ENCODE measurements around the gene PPP3R2. TPM values are rescaled to one million over a fixed set of nuclear protein-coding genes. Genes with fewer than 3 reads are reported as not detected.
"Not testable (repeated sequence)": the region's sequence is repeated elsewhere in the genome, so short reads cannot be mapped to it uniquely, and the experiment has no call there.

The PPP3R2 gene
- total RNA-seq, 2 experiments from 2014 or later: not detected

DNA sequence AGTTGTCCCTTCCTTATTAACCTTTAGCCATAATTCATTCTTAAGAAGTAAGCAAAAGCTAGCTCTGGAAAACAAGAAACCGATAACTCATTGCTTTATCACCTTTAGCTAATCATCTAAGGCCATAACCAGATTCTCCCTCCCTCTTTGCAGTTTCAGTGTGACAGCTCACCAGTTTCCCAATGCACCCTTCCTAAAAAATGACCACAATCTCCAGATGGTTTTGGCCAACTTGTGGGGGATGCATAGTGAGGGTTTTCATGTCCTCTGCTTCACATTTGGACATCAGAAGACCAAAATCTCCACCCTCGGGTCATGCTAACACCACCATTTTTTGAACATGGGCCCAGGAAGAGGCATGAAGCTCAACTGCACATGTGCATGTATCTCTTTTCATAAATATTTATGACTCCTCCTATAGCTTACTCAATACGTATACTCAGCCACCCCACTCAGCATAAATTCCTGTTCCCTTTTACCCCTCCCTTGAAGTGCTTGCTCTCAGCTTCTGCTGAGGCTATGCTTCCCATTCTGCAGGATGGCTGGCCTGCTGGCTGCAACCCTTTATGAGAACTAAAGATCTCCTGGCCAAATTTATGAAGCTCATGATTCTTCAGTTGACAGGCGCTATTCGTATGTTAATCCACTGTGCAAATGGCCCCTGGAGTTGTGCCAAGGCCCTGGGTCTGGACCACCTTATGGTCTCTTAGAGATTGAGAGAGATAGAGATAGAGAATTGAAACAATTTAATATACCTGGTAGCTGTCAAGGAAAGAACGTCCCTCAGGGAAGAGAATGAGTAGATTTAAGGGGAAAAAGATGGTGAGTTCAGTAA lies 14.8 kb downstream of the PPP3R2 start:
- POLR2A ChIA-PET: no interaction called here
- no peak for DNase-seq
- H3K4me3 Mint-ChIP-seq: no peak overlapping the region
- H3K27ac Mint-ChIP-seq: no peak overlapping the region
- no peaks in the 10 kb centered on the region for H3K9me3 Mint-ChIP-seq
- no peaks in the 10 kb centered on the region for H3K27me3 Mint-ChIP-seq
- peaks cover under 1% of the 10 kb centered on the region for H3K36me3 Mint-ChIP-seq (ENCODE audit: low read depth)
- no peaks in the 10 kb centered on the region for H3K4me1 Mint-ChIP-seq
- CTCF ChIA-PET: no interaction called here

DNA sequence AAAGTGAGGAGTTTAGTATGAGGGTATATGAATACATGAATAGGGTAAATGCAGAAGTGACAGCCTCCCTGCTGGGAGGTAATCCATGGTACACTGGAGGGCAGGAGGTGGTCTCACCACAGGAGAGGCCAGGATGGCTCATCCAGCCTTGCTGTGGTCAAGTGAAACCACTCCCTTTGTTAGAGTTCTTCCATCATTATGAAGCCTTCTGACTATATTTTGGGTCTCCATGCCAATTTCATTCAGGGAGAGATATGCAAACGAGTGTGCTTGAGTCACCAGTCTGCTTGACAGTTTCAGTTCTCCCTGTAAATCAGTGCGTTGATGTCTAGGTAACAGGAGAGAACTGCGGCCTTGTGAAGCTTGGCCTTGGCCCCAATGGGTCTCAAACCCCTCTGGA lies 16.4 kb downstream of the PPP3R2 start:
- ChIA-PET POLR2A (no interaction called here), CTCF (no interaction called here)
- no peak for DNase-seq
- Mint-ChIP-seq H3K27ac (no peak overlapping the region), H3K9me3 (no peaks in the 10 kb centered on the region), H3K4me1 (peaks cover 6% of the 10 kb centered on the region), H3K4me3 (no peak overlapping the region), H3K27me3 (no peaks in the 10 kb centered on the region), H3K36me3 (ENCODE audit: low read depth) (peaks cover 4% of the 10 kb centered on the region)

DNA sequence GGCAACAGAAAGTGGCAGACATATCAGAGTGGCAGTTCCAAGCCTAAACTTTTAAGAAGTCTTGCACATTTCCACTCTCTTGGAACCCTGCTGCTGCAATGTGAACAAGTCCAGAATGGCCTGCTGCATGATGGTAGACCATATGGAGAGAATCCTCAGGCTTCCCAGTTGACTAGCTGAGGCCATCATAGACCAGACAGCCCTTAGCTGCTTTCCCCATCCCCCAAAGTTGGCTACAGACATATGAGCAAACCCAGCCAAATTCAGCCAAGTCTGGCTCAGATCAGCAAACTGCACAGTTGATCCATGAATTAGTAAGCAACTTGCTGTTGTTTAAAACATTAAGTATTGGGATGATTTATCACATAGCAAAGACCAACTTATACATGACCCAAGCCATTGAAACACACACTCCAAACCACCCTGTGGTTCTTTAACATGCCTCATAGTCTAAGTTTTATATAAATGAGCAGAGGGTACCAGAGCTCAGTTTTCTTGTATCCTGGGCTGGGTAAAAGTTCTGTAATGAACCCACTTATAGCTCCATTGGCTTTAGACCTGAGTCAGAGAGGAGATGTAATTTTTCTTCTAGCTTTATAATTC lies 19.9 kb downstream of the PPP3R2 start:
- H3K4me1 Mint-ChIP-seq: peaks cover 13% of the 10 kb centered on the region
- no peak overlapping the region for H3K27ac Mint-ChIP-seq

DNA sequence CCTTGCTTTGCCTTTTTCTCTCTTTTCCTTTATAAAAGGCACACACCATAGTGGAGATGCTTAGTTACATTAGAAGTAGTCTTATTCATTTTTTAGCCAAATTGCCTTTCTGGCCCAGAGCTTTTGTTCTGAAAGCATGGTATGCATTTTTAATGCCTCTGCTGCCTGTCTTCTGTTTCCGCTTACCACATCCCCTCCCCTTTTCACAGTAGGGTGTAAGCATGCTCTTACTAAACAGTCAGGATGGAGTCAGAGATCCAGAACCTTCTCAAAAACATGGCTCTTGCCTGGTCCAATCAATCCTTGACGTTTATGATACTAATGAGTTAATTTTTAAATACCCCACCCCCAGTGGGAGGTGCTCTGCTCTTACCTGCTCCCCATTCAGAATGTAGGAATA lies 22.5 kb downstream of the PPP3R2 start:
- H3K4me3 Mint-ChIP-seq: no peak overlapping the region
- H3K9me3 Mint-ChIP-seq: no peaks in the 10 kb centered on the region
- peaks cover 15% of the 10 kb centered on the region for H3K36me3 Mint-ChIP-seq (ENCODE audit: low read depth)
- ChIA-PET CTCF (no interaction called here), POLR2A (interaction anchor here (0.9 kb wide), 1 partner anchor 14 kb away, joined by 3 read pairs; no protein-coding TSS in a partner anchor)
- no peaks in the 10 kb centered on the region for H3K27me3 Mint-ChIP-seq
- H3K27ac Mint-ChIP-seq: no peak overlapping the region
- H3K4me1 Mint-ChIP-seq: peaks cover 15% of the 10 kb centered on the region
- no peak for DNase-seq

More for the DNA sequence above, 19.9 kb downstream of the PPP3R2 start:
- DNase-seq: no peak
- ChIA-PET POLR2A (interaction anchor here (1.3 kb wide), 1 partner anchor 42 kb away, joined by 5 read pairs; the partner anchor contains the start of gene RNF20), CTCF (no interaction called here)
- Mint-ChIP-seq H3K9me3 (no peaks in the 10 kb centered on the region), H3K27me3 (no peaks in the 10 kb centered on the region), H3K4me3 (no peak overlapping the region), H3K36me3 (ENCODE audit: low read depth) (peaks cover 4% of the 10 kb centered on the region)

DNA sequence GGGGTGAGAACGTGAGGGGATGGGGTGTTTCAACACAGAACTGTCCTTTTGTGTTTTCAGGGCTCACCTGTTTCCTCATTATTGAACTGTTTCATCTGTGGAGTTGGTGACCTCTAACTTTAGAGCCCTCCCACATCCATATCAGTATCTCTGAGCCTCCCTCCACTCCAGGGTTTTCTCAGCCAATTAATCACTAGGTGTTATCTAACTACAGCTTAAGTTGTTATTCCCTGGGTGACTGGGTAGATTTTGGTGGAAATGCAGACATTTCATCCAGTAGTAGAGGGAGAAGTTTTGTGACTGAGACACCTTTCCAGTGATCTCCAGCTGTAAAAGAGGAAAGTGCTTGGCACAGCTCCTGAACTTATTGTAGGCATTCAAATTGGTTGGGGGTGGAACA lies 23.7 kb downstream of the PPP3R2 start:
- Mint-ChIP-seq H3K4me1 (peaks cover 18% of the 10 kb centered on the region), H3K9me3 (no peaks in the 10 kb centered on the region), H3K4me3 (no peak overlapping the region), H3K36me3 (ENCODE audit: low read depth) (peaks cover 17% of the 10 kb centered on the region), H3K27me3 (no peaks in the 10 kb centered on the region), H3K27ac (no peak overlapping the region)
- ChIA-PET CTCF (no interaction called here), POLR2A (no interaction called here)
- DNase-seq: no peak

DNA sequence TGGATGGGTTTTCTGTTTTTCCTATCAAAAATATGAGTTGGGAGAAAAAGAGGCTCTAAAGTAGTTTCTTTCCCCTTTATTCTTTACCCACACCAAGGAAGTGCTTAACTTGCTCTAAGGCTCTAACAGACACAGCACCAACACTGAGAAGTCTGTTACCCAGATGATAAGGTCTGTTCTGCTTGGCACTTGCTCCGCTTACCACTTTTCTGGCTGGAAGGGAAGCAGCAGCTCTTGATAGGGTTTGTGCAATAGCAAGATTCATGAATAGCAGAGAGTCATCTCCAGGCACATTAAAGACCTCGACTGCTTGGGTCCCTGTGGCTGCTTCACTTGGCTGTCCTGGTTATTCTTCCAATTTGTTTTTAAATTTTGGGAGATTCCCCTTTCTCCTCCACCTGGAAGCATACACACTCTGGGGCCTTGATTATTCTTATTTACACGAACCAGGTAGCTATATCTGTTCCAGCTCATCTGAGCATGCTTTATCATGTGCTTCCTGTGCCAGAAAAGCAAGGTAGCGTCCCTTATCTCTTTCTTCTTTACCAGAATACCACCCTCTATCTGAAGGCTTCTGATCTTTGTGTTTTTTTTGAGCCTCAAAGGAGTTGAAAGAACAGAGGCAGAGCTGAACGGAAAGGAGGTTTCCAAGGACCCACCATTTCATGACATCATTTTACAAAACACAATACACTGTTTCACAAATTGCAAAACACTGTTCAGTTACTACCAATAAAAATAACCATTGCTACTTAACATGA lies 24.8 kb downstream of the PPP3R2 start:
- Mint-ChIP-seq H3K27ac (no peak overlapping the region), H3K27me3 (no peaks in the 10 kb centered on the region), H3K4me1 (peaks cover 18% of the 10 kb centered on the region), H3K4me3 (no peak overlapping the region), H3K9me3 (no peaks in the 10 kb centered on the region), H3K36me3 (ENCODE audit: low read depth) (peaks cover 24% of the 10 kb centered on the region)
- CTCF ChIA-PET: no interaction called here
- DNase-seq: no peak
- POLR2A ChIA-PET: no interaction called here

DNA sequence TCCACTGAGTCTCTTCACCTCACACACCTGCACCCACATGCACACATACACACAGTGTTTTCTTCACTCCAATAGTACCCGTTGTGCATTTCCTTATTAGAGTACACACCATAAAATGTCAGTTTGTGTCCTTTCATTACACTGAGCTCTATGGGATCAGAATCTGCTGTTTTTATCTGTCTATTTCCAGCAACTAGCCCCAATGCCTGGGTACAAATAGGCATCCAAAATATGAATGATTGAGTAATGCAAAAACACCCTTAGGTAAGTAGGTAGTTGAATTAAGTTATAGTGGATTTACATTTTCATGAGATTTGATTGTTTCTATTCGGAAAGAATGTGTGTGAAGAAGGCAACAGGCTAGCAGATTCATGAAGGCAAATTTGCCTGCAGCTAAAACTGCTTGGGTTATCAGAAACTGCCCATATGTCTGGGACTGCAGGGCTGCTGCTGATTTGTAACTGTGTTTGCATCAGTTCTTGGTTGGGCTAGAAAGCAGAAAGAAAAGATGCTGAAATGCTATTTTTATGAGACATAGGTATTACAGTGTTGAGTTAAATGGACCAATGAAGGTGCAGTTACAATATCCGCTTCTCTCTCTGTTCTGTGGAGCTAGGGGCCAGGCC lies 26.9 kb downstream of the PPP3R2 start:
- no peak for DNase-seq
- Mint-ChIP-seq H3K4me1 (peaks cover 9% of the 10 kb centered on the region), H3K36me3 (ENCODE audit: low read depth) (peaks cover 33% of the 10 kb centered on the region), H3K27ac (no peak overlapping the region), H3K27me3 (no peaks in the 10 kb centered on the region), H3K9me3 (no peaks in the 10 kb centered on the region), H3K4me3 (no peak overlapping the region)
- ChIA-PET CTCF (interaction anchor here (0.7 to 1.2 kb wide), 2 partner anchors 17 to 117 kb away, joined by 3 read pairs; no protein-coding TSS in a partner anchor), POLR2A (no interaction called here)

DNA sequence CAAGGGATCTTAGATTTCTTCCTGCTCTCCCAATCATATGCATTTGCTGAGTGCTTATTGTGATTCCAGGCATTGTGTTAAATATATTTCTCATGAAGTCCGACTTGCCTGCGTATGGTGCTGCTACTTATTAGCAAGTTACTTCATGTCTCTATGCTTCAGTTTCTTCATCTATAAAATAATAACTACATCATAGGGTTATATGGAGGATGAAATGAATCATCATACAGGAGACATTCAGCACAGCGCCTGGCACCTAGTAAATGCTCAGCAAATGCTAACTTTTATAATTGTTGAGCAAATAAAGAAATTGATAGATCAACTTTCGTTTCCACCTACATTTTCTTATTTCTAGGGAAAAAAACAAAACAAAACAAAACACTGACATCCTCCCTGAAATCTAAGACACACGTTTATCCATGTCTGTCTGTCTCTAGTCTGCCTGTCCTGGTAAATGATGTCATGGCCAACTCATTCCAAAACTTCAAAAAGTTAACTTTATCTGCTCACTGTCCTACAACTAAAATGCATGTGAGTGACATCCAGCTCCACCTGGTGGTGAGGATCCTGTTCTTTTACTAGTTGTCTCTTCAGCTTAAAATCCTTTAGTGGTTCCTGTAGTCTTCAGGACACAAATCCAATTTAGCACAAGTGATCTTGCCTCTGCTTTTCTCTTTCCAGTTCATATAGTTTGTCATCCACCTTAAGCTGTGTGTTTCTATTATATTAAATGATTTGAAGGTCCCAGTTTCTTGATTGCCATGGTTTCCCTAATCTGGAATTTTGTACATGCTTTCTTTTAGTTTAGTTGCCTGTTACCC lies 27.7 kb downstream of the PPP3R2 start:
- H3K27me3 Mint-ChIP-seq: no peaks in the 10 kb centered on the region
- H3K4me3 Mint-ChIP-seq: no peak overlapping the region
- H3K9me3 Mint-ChIP-seq: no peaks in the 10 kb centered on the region
- H3K36me3 Mint-ChIP-seq (ENCODE audit: low read depth): peaks cover 40% of the 10 kb centered on the region
- ChIA-PET CTCF (interaction anchor here (0.7 to 1.2 kb wide), 2 partner anchors 16 to 116 kb away, joined by 3 read pairs; no protein-coding TSS in a partner anchor), POLR2A (no interaction called here)
- DNase-seq: peak; percentile 38
- H3K4me1 Mint-ChIP-seq: peaks cover 10% of the 10 kb centered on the region
- H3K27ac Mint-ChIP-seq: no peak overlapping the region

DNA sequence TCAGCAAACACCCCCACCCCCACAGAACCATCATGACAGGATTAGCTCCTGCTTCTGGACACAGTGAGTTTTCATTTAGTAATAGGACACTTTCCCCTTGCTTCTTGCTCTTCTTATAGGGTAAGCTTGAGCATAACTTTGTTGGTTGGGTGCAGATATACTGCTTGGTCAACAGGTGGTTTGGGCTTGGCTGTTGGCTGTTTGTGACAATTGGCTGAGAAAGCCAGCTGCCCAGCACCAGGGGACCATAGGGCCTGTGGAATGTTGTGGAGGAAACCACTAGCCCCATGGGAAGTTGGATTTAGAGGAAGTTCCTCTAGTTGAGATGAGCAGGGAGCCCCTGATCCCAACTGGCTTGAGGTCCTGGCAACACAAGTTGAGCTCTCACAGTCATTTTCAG lies 30.5 kb downstream of the PPP3R2 start:
- CTCF ChIA-PET: no interaction called here
- no peaks in the 10 kb centered on the region for H3K27me3 Mint-ChIP-seq
- H3K4me1 Mint-ChIP-seq: peaks cover 17% of the 10 kb centered on the region
- peaks cover 66% of the 10 kb centered on the region for H3K36me3 Mint-ChIP-seq (ENCODE audit: low read depth)
- H3K4me3 Mint-ChIP-seq: no peak overlapping the region
- no peak for DNase-seq
- POLR2A ChIA-PET: no interaction called here
- H3K27ac Mint-ChIP-seq: no peak overlapping the region
- no peaks in the 10 kb centered on the region for H3K9me3 Mint-ChIP-seq

DNA sequence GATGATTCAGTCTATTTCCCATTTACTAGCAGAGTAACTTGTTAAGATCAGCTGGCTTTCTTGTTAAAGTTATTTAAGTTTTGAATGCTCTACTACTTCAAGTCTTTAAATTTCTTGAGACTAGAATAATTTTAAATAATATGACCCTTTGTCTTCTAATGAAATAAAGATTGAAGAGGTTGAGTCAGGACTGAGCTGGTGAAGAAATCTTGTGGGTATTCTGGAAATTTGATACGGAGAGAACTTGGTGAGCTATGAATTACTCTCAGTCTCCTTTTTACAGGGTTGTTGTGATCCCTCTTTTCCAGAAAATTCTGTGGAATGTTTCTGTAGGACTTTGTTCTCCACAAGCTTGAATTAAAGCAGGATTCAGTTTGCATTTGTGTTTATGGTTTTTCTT lies 31.8 kb downstream of the PPP3R2 start:
- Mint-ChIP-seq H3K36me3 (ENCODE audit: low read depth) (peaks cover 73% of the 10 kb centered on the region), H3K27ac (no peak overlapping the region), H3K4me1 (peaks cover 17% of the 10 kb centered on the region), H3K9me3 (no peaks in the 10 kb centered on the region), H3K27me3 (no peaks in the 10 kb centered on the region), H3K4me3 (no peak overlapping the region)
- ChIA-PET CTCF (no interaction called here), POLR2A (no interaction called here)
- no peak for DNase-seq

DNA sequence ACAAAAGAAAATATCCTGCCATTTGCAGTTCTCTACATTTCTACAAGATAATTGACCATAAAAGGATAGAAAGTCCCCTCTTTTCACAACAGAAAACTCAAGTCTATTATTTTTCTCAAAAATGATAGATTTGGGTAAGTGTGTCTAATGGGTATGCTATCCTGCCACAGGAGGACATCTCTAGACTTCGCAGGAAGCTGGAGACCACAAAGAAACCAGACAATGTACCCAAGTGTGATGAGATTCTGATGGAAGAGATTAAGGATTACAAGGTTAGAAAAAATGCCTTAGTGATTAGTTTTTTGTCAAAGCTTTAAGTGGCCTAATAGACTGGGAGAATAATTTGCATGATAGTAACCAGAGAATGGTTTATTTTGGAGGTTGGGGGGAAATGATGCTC lies 33.0 kb downstream of the PPP3R2 start:
- CTCF ChIA-PET: interaction anchor here (0.7 to 1.6 kb wide), 2 partner anchors 12 to 1441 kb away, joined by 4 read pairs; no protein-coding TSS in a partner anchor
- no peak overlapping the region for H3K27ac Mint-ChIP-seq
- H3K4me1 Mint-ChIP-seq: peaks cover 13% of the 10 kb centered on the region
- peaks cover 77% of the 10 kb centered on the region for H3K36me3 Mint-ChIP-seq (ENCODE audit: low read depth)
- no peaks in the 10 kb centered on the region for H3K27me3 Mint-ChIP-seq
- H3K4me3 Mint-ChIP-seq: no peak overlapping the region
- DNase-seq: no peak
- POLR2A ChIA-PET: no interaction called here
- no peaks in the 10 kb centered on the region for H3K9me3 Mint-ChIP-seq

DNA sequence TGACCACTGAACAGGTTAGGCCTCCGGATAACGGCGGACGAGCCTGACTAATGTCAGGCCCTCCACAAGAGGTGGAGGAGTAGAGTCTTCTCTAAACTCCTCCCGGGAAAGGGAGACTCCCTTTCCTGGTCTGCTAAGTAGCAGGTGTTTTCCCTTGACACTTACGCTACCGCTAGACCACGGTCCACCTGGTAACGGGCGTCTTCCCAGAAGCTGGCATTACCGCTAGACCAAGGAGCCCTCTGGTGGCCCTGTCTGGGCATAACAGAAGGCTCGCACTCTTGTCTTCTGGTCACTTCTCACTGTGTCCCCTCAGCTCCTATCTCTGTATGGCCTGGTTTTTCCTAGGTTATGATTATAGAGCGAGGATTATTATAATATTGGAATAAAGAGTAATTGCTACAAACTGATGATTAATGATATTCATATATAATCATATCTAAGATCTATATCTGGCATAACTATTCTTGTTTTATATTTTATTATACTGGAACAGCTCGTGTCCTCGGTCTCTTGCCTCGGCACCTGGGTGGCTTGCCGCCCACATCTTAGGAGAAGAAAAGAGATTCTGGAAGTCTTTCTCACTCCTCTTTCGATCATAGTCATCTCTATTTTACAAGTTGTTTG lies 45.2 kb downstream of the PPP3R2 start:
- H3K4me1 Mint-ChIP-seq, H3K27ac Mint-ChIP-seq, H3K27me3 Mint-ChIP-seq, H3K9me3 Mint-ChIP-seq, H3K4me3 Mint-ChIP-seq, POLR2A ChIA-PET, DNase-seq: not testable (repeated sequence)
- CTCF ChIA-PET: interaction anchor here (0.8 kb wide), 1 partner anchor 12 kb away, joined by 4 read pairs; no protein-coding TSS in a partner anchor
- peaks cover 87% of the 10 kb centered on the region for H3K36me3 Mint-ChIP-seq (ENCODE audit: low read depth)

Measured in activated CD4-positive, alpha-beta memory T cell treated with anti-CD3 and anti-CD28 coated beads, Interleukin-2, amount 10 ng/mL, durations not matched to agents 7 days and 5 days (primary cell).